ENCODE data around the gene FGGY. TPM values are rescaled to one million over a fixed set of nuclear protein-coding genes. Genes with fewer than 3 reads are reported as not detected.

The FGGY gene
- total RNA-seq, 2 experiments from 2014 or later: 11.9 to 13.6 TPM

- ATAC-seq: no peak
- DNase-seq: no peak
- ChIA-PET POLR2A (no interaction called here), CTCF (no interaction called here)
- TF ChIP-seq CTCF (IDR thresholded peaks at IDR 0.05): no peak
- no peak overlapping the region for H3K4me3 Mint-ChIP-seq
- H3K27me3 Mint-ChIP-seq: no peaks in the 10 kb centered on the region
- peaks cover 2% of the 10 kb centered on the region for H3K36me3 Mint-ChIP-seq (ENCODE audit: low read depth)
- H3K9me3 Mint-ChIP-seq: no peaks in the 10 kb centered on the region
- intact Hi-C loops (cut with micrococcal nuclease): no loop called here
- H3K4me1 Mint-ChIP-seq (ENCODE audit: low read depth): no peaks in the 10 kb centered on the region
- no peak overlapping the region for H3K27ac Mint-ChIP-seq
Measured at GRCh38 chr1:59520194-59520593, 223.3 kb downstream of the FGGY start.

- Mint-ChIP-seq H3K36me3 (ENCODE audit: low read depth) (no peaks in the 10 kb centered on the region), H3K27ac (no peak overlapping the region), H3K9me3 (no peaks in the 10 kb centered on the region), H3K27me3 (no peaks in the 10 kb centered on the region), H3K4me1 (ENCODE audit: low read depth) (no peaks in the 10 kb centered on the region), H3K4me3 (no peak overlapping the region)
- ChIA-PET CTCF (no interaction called here), POLR2A (interaction anchor here (1.2 kb wide), 1 partner anchor 29 kb away, joined by 4 read pairs; no protein-coding TSS in a partner anchor)
- intact Hi-C loops (cut with micrococcal nuclease): no loop called here
- no peak for TF ChIP-seq CTCF (IDR thresholded peaks at IDR 0.05)
- ATAC-seq (no peak), DNase-seq (no peak)
Measured at GRCh38 chr1:59520827-59521418, 224.0 kb downstream of the FGGY start.

GRCh38 chr1:59521456-59521855, 224.6 kb downstream of the FGGY start:
- CTCF ChIA-PET: no interaction called here

GRCh38 chr1:59522925-59523505, 226.1 kb downstream of the FGGY start:
- ATAC-seq: no peak
- Mint-ChIP-seq H3K4me1 (ENCODE audit: low read depth) (no peaks in the 10 kb centered on the region), H3K27ac (no peak overlapping the region), H3K4me3 (no peak overlapping the region), H3K27me3 (no peaks in the 10 kb centered on the region), H3K9me3 (no peaks in the 10 kb centered on the region), H3K36me3 (ENCODE audit: low read depth) (no peaks in the 10 kb centered on the region)
- POLR2A ChIA-PET: no interaction called here
- intact Hi-C loops (cut with micrococcal nuclease): no loop called here
- no peak for DNase-seq
- CTCF ChIA-PET: no interaction called here
- no peak for TF ChIP-seq CTCF (IDR thresholded peaks at IDR 0.05)

More at GRCh38 chr1:59521456-59521855, 224.6 kb downstream of the FGGY start:
- intact Hi-C loops (cut with micrococcal nuclease): no loop called here
- TF ChIP-seq CTCF (IDR thresholded peaks at IDR 0.05): no peak
- no peaks in the 10 kb centered on the region for H3K4me1 Mint-ChIP-seq (ENCODE audit: low read depth)
- H3K9me3 Mint-ChIP-seq: no peaks in the 10 kb centered on the region
- H3K36me3 Mint-ChIP-seq (ENCODE audit: low read depth): no peaks in the 10 kb centered on the region
- POLR2A ChIA-PET: interaction anchor here (1.2 kb wide), 1 partner anchor 29 kb away, joined by 4 read pairs; no protein-coding TSS in a partner anchor
- H3K4me3 Mint-ChIP-seq: no peak overlapping the region
- H3K27me3 Mint-ChIP-seq: no peaks in the 10 kb centered on the region
- DNase-seq (no peak), ATAC-seq (no peak)
- no peak overlapping the region for H3K27ac Mint-ChIP-seq

- no peaks in the 10 kb centered on the region for H3K9me3 Mint-ChIP-seq
- ATAC-seq (no peak), DNase-seq (no peak)
- intact Hi-C loops (cut with micrococcal nuclease): no loop called here
- no peak for TF ChIP-seq CTCF (IDR thresholded peaks at IDR 0.05)
- CTCF ChIA-PET: no interaction called here
- no peaks in the 10 kb centered on the region for H3K27me3 Mint-ChIP-seq
- POLR2A ChIA-PET: no interaction called here
- no peaks in the 10 kb centered on the region for H3K36me3 Mint-ChIP-seq (ENCODE audit: low read depth)
- H3K4me1 Mint-ChIP-seq (ENCODE audit: low read depth): no peaks in the 10 kb centered on the region
- H3K27ac Mint-ChIP-seq: no peak overlapping the region
- H3K4me3 Mint-ChIP-seq: no peak overlapping the region
Measured at GRCh38 chr1:59523745-59524450, 227.0 kb downstream of the FGGY start.
